Heart left ventricle (tissue), 16 donors: Measurements from ENCODE around the gene GRK5. TPM values are rescaled to one million over a fixed set of nuclear protein-coding genes. Genes with fewer than 3 reads are reported as not detected.

Source experiments
- ATAC-seq, 4 donors: fragments of 200-7000 bp; cut with Tn5 transposase; one replicate each; pipeline ENCODE4 v1.9.1; 2020 to 2022; ENCODE audit warnings: moderate library complexity in 4 of 4, mild to moderate bottlenecking in 3 of 4, moderate number of reproducible peaks in 1 of 4
- DNase-seq, 5 donors: peaks; one replicate each; pipeline ENCODE4 v3.0.0-alpha.2; 2020
- H3K27ac ChIP-seq, 12 donors: fragments of 200-600 bp; sonication (generic) in 4 of 12; one replicate each; pipeline versions ENCODE4 v1.5.0 to v1.8.0; 2016 to 2022; ENCODE audit warnings: mild to moderate bottlenecking in 2 of 12
- H3K27me3 ChIP-seq, 9 donors: fragments of 200-600 bp; sonication (generic) in 2 of 9; one replicate each; pipeline versions ENCODE4 v1.5.1 to v1.8.0; 2016 to 2022; ENCODE audit warnings: mild to moderate bottlenecking in 3 of 9
- H3K36me3 ChIP-seq, 9 donors: fragments of 200-600 bp; sonication (generic) in 2 of 9; one replicate each; pipeline versions ENCODE4 v1.5.0 to v1.8.0; 2018 to 2022; ENCODE audit warnings: mild to moderate bottlenecking in 2 of 9
- H3K4me1 ChIP-seq, 12 donors: fragments of 200-600 bp; sonication (generic) in 4 of 12; one replicate each; pipeline versions ENCODE4 v1.5.0 to v1.8.0; 2016 to 2022; ENCODE audit warnings: mild to moderate bottlenecking in 3 of 12
- H3K4me3 ChIP-seq, 12 donors: fragments of 200-600 bp; sonication (generic) in 4 of 12; one replicate each; pipeline versions ENCODE4 v1.5.0 to v1.8.0; 2017 to 2022; ENCODE audit warnings: mild to moderate bottlenecking in 9 of 12, moderate library complexity in 4 of 12
- H3K9me3 ChIP-seq, 12 donors: fragments of 200-600 bp; sonication (generic) in 4 of 12; one replicate each; pipeline versions ENCODE4 v1.5.0 to v1.8.0; 2016 to 2022; ENCODE audit warnings: mild to moderate bottlenecking in 1 of 12
- CTCF ChIP-seq, 12 donors: fragments of 200-600 bp; sonication (generic) in 4 of 12; IDR thresholded peaks; one replicate each; pipeline versions ENCODE4 v1.5.0 to v1.8.0; 2018 to 2022; ENCODE audit warnings: antibody characterized with exemption in 12 of 12, mild to moderate bottlenecking in 5 of 12
- POLR2A ChIP-seq, 2 donors: fragments of 450-650 bp; IDR thresholded peaks; one replicate each; pipeline ENCODE4 v1.6.1; 2017; ENCODE audit warnings: antibody characterized with exemption in 2 of 2, mild to moderate bottlenecking in 2 of 2, moderate library complexity in 2 of 2
- whole genome bisulfite sequencing, 4 donors: extraction: QIAGEN DNeasy Blood & Tissue Kit in 2 of 4; methylation state at CpG; one replicate each; pipeline versions ENCODE4 v1.1.5 to v1.1.7; 2013 to 2018; 5-methylcytosine and 5-hydroxymethylcytosine counted together
- intact Hi-C, 10 donors: fragments of 100-400 bp; cut with DNase I; formaldehyde crosslinking; loops; one replicate each; pipeline versions ENCODE4 v1.11.1 to v1.14.2; 2022
- polyA plus RNA-seq, 2 donors: library from polyadenylated mRNA; stranded (reverse); fragments of 200-250 nt; gene quantifications; one replicate each; pipeline ENCODE4 v1.2.3, GENCODE V29; 2013
- total RNA-seq, 9 donors: library from RNA; depleted of rRNA in 2 of 9; stranded (reverse); fragments of >200 nt in 2 of 9; fragmentation: NEBNext Ultra II Directional in 3 of 9; extraction: Animal tissue kit (Norgen Biotek cat#: 25700) in 3 of 9; gene quantifications; one replicate each; pipeline versions ENCODE4 v1.1.0 to v1.2.4, GENCODE V29; 2016 to 2023
- donor health status: ischemic (EF 13 %, LVEDD 7.1; RV severe dilation, severe dysfunction).
- donor health status: healthy with polysubstance abuse.
- donor health status: DM: no; HTN: yes; CAD: no.
- donor health status: DM: no; HTN: no; CAD: no.
- donor health status: ischemic (EF 25% LVEDD 6.9; RV normal size, moderate dysfunction).
- donor health status: ischemic (EF 25% LVEDD 5.7; RV mildly dilated, moderate dysfunction).
- donor health status: healthy.
- donor health status: DM: yes; HTN: yes; CAD: no.
- donor health status: ischemic (EF 35%, LVEDD 5.7; RV mildly dilated, moderate dysfunction).
- donor health status: nonischemic (EF 11% LVEDD 7.7; RV severe dilation, severe dysfunction).
- donor health status: DM: yes; HTN: yes; CAD: no.
- donor health status: PGD.
- donor health status: ischemic (EF 29% LVEDD 5.4; RV normal size, mild dysfunction).
- donor health status: nonischemic (EF 23%, LVEDD 6.1; RV moderate dilation, normal function).

The GRK5 gene
- total and polyA plus RNA-seq, 11 donors = 13.1 to 58.0 (median 30.2) TPM

- 84 to 100% (median 91%) methylated on average over 2 of the region's 2 CpGs for WGBS, 4 donors
- Histone ChIP-seq H3K4me3 (no peak overlapping the region), H3K4me1 (peaks cover 0 to 74% (median 50%) of the 10 kb centered on the region in 12 donors), H3K27me3 (no peaks in the 10 kb centered on the region), H3K9me3 (no peaks in the 10 kb centered on the region), H3K36me3 (no peaks in the 10 kb centered on the region), H3K27ac (no peak overlapping the region)
- ATAC-seq = no peak
- TF ChIP-seq POLR2A (IDR thresholded peaks at IDR 0.05) (no peak), CTCF (IDR thresholded peaks at IDR 0.05) (no peak)
- intact Hi-C loops = loop anchor here in 1 of 10 donors (10.0 kb wide), 1 partner anchor 105 kb away; no protein-coding TSS in a partner anchor
- DNase-seq = no peak
Measured at GRCh38 chr10:119309423-119309770, 102.0 kb downstream of the GRK5 start.

- no peak for ATAC-seq
- H3K4me3 ChIP-seq = no peak overlapping the region
- no peaks in the 10 kb centered on the region for H3K27me3 ChIP-seq
- H3K4me1 ChIP-seq = peaks cover 0 to 81% (median 52%) of the 10 kb centered on the region in 12 donors
- intact Hi-C loops = no loop called here
- H3K27ac ChIP-seq = no peak overlapping the region
- 80 to 90% (median 85%) methylated on average over 4 of the region's 4 CpGs for WGBS, 4 donors
- no peaks in the 10 kb centered on the region for H3K36me3 ChIP-seq
- DNase-seq = peak in 2 of 5 donors; percentile 1 to 2
- TF ChIP-seq CTCF (IDR thresholded peaks at IDR 0.05) (no peak), POLR2A (IDR thresholded peaks at IDR 0.05) (no peak)
- no peaks in the 10 kb centered on the region for H3K9me3 ChIP-seq
Measured at GRCh38 chr10:119310806-119311205, 103.4 kb downstream of the GRK5 start.

GRCh38 chr10:119312241-119312640 lies 104.9 kb downstream of the GRK5 start:
- no peak overlapping the region for H3K4me3 ChIP-seq
- H3K27ac ChIP-seq = no peak overlapping the region
- TF ChIP-seq CTCF (IDR thresholded peaks at IDR 0.05) (no peak), POLR2A (IDR thresholded peaks at IDR 0.05) (no peak)
- H3K27me3 ChIP-seq = no peaks in the 10 kb centered on the region
- WGBS, 4 donors = 69 to 86% (median 85%) methylated on average over 5 of the region's 5 CpGs
- intact Hi-C loops = no loop called here
- H3K36me3 ChIP-seq = no peaks in the 10 kb centered on the region
- DNase-seq (peak in 1 of 5 donors; percentile 20), ATAC-seq (no peak)
- peaks cover 5 to 82% (median 55%) of the 10 kb centered on the region in 12 donors for H3K4me1 ChIP-seq
- H3K9me3 ChIP-seq = no peaks in the 10 kb centered on the region

- TF ChIP-seq CTCF (IDR thresholded peaks at IDR 0.05) = no peak
- TF ChIP-seq POLR2A (IDR thresholded peaks at IDR 0.05) = no peak
- H3K36me3 ChIP-seq = no peaks in the 10 kb centered on the region
- no peaks in the 10 kb centered on the region for H3K9me3 ChIP-seq
- intact Hi-C loops = no loop called here
- H3K27me3 ChIP-seq = no peaks in the 10 kb centered on the region
- H3K27ac ChIP-seq = peak overlapping the region in 1 of 12 donors; percentile 55
- no peak for DNase-seq
- H3K4me1 ChIP-seq = peaks cover 9 to 83% (median 60%) of the 10 kb centered on the region in 12 donors
- WGBS, 4 donors = 0 to 38% (median 0%) methylated on average over 1 of the region's 1 CpG
- ATAC-seq = no peak
- no peak overlapping the region for H3K4me3 ChIP-seq
Measured at GRCh38 chr10:119313024-119313423, 105.7 kb downstream of the GRK5 start.
